ENCODE data around the gene FLNB. TPM values are rescaled to one million over a fixed set of nuclear protein-coding genes. Genes with fewer than 3 reads are reported as not detected.

The FLNB gene
- polyA plus RNA-seq, 3 donors, result 168 to 173 (median 169) TPM

DNA sequence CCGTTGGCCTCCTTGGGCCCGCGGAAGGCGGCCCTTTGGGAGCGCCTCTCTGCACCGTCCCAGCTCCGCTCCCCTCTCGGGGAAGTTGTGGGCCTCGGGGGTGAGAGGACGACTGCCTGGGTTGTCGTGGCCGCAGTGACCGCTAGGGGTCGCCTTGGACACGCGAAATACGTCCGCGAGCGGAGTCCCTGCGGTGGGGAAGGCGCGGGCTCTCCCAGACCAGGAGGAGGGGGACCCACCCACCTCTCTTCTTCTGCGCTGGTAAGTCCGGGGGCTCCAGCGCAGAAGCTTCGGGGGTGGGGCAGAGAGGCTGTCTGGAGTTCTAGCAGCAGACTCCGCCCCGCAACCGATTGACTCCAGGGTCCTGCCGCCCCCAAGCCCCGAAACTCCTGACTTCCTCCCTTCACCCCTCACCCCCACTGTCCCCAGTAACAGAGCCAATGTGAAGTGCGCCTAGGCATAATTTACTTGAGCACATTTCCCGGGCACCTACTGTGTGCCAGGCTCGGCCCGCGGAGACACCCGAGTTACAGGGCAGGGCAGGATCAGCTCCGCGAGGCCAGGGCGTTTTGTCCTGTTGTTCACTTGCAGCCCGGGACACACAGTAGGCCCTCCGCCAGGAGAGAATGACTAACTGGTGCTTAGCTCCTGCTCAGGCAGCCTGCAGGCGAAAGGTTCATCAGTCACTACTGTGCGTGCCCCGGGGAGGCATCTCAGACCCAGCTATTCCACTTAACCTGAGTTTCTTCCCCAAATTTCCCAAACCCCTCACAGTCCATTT is 169.7 kb downstream of the FLNB start:
- peak in 7 of 11 donors; percentile 79 to 84 (median 81) for DNase-seq (ENCODE audit: extremely low read depth in 1 of 11, low read depth in 9 of 11, low spot score in 4 of 11)

DNA sequence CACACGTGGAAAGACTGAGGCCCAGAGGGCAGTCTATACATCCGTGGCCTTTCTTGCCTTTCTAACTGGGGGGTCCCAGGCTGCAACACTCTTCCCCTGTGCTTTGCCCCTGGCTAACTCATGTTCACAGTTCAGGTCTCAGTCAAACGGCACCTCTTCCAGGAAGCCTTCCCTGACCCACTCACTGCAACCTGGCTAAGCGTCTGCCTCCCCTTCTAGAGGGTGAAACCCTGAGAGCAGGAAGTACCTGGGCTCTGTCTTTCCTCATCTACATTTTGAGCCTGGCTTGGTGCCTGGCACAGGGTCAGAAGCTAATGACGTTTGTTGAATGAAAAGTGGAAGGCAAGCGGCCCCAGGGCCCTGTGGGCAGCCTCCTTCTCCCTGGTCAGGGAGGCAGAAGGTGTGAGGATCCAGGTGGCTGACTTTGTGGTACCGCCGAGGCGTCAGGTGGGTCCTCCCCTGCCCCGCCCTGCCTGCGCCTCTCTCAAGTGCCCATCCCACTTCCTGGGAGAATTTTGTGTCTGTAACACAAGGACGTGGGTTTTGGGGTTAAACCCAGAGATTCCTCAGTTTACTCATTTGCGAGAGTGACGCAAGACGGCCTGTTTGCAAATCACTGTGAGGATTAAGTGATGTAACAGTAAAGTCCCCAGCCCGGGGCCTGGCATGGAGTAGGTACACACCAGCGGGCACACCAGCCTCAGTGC is 170.5 kb downstream of the FLNB start:
- DNase-seq (ENCODE audit: extremely low read depth in 1 of 11, low read depth in 9 of 11, low spot score in 4 of 11), result no peak

- no peak for DNase-seq (ENCODE audit: extremely low read depth in 1 of 11, low read depth in 9 of 11, low spot score in 4 of 11)
These were observed 171.2 kb downstream of the FLNB start for GRCh38 chr3:58179235-58180098.

GRCh38 chr3:58180099-58180880 is 172.1 kb downstream of the FLNB start:
- no peak for DNase-seq (ENCODE audit: extremely low read depth in 1 of 11, low read depth in 9 of 11, low spot score in 4 of 11)

DNA sequence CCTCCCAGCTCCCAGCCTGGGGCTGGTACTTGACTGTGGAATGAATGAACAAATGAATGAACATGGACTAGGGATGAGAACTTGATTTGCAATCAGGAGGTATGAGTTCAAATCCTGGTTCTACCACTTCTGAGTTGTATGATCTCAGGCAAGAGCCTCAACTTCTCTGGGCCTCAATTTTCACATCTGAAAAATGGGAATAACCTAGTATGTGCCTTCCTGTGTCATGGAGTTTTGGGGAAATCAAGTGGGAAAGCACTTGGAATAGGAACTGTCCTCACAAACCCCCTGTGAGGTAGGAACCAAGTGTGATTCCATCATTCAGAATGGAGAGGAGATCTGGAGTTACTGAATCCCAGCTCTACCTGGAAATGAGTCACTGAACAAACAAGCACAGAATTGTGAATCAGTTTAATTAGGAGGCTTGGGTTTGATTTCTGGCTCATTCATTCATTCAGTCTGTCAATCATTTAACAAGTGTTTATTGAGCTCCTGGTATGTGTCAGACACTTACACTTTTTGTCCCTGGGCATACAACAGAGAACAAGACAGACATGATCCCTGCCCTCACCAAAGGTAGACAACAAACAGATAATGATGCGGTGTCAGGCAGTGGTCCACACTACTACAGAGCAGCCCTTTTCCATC is 172.8 kb downstream of the FLNB start:
- DNase-seq (ENCODE audit: extremely low read depth in 1 of 11, low read depth in 9 of 11, low spot score in 4 of 11), result no peak

DNA sequence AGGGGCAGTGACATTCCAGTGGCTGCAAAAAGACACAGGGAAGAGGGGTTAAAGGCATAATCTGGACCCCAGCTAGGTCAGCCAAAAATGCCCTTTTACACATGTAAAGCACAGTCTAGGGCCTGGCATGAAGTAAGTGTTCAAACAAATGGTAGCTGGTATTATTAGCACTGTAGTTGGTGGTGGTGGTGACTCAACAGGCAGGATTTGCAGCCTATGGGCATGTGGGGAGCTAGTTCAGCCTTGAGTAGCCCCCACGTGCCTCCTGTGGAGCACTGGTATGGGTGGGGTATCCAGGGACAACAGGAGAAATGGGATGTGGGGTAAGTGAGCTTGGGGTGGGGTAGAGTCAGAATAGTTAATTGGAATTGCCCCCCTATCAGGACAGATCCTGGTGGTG is 175.0 kb downstream of the FLNB start:
- DNase-seq (ENCODE audit: extremely low read depth in 1 of 11, low read depth in 9 of 11, low spot score in 4 of 11), result no peak

DNA sequence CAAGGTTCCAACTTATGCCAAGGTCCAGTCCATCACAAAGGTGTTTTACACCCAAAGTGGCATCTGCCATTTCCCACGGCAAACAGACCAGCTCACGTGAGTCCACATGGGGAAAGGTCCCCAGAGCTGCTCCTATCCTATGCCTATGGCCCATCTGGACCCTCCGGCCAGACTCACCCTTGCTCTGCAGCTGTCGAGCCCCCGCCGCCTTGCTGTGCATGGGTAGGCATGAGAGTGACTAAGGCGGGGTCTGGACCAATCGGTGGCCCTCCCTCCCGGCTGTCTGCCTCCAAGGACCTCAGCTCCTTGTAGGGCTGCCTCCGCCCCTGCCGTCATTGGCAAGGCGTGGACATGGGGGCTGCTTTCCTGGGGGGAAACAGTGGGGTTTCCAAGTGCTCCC is 175.7 kb downstream of the FLNB start:
- no peak for DNase-seq (ENCODE audit: extremely low read depth in 1 of 11, low read depth in 9 of 11, low spot score in 4 of 11)

GRCh38 chr3:58184309-58184981 is 176.2 kb downstream of the FLNB start:
- no peak for DNase-seq (ENCODE audit: extremely low read depth in 1 of 11, low read depth in 9 of 11, low spot score in 4 of 11)

GRCh38 chr3:58184982-58185360 is 176.7 kb downstream of the FLNB start:
- DNase-seq (ENCODE audit: extremely low read depth in 1 of 11, low read depth in 9 of 11, low spot score in 4 of 11), result no peak

GRCh38 chr3:58188173-58188564 is 179.9 kb downstream of the FLNB start:
- no peak for DNase-seq (ENCODE audit: extremely low read depth in 1 of 11, low read depth in 9 of 11, low spot score in 4 of 11)

GRCh38 chr3:58188921-58189451 is 180.8 kb downstream of the FLNB start:
- no peak for DNase-seq (ENCODE audit: extremely low read depth in 1 of 11, low read depth in 9 of 11, low spot score in 4 of 11)

DNA sequence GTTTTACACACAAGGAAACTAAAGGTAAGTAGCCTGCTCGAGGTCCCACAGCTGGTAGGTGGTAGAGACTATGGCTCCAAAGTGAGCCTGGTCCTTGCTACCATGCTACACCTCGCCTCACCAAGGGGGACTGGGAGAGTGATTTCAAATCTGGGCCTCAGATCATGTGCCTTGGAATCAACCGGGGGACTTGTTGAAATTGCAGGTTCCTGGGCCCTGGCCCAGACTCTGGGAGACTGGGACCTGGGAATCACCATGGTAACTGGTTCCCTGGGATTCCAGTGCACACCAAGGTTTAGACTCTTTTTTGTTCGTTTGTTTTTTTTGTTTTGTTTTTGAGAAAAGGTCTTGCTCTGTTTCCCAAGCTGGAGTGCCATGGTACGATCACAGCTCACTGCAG is 181.5 kb downstream of the FLNB start:
- no peak for DNase-seq (ENCODE audit: extremely low read depth in 1 of 11, low read depth in 9 of 11, low spot score in 4 of 11)

DNA sequence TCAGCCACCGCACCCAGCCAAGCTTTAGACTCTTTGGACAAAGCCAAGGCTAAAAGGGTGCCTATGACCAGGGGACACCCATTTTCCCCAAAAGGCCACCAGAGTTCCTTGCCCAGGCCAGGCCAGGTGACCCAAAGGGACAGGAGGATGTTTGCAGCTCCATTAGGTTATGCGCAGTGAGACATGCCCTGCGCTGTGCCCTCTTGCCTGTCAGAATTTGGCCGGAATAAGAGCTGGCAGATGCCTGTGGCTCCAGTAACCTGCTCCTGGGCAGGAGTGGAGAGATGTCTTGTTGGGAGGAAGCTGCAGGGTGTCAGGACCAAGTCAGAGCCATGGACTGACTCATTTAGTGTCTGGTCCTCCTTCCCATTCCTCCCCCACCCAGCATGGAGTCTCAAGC is 182.1 kb downstream of the FLNB start:
- no peak for DNase-seq (ENCODE audit: extremely low read depth in 1 of 11, low read depth in 9 of 11, low spot score in 4 of 11)

- no peak for DNase-seq (ENCODE audit: extremely low read depth in 1 of 11, low read depth in 9 of 11, low spot score in 4 of 11)
These were observed 182.7 kb downstream of the FLNB start for GRCh38 chr3:58190882-58191281.

DNA sequence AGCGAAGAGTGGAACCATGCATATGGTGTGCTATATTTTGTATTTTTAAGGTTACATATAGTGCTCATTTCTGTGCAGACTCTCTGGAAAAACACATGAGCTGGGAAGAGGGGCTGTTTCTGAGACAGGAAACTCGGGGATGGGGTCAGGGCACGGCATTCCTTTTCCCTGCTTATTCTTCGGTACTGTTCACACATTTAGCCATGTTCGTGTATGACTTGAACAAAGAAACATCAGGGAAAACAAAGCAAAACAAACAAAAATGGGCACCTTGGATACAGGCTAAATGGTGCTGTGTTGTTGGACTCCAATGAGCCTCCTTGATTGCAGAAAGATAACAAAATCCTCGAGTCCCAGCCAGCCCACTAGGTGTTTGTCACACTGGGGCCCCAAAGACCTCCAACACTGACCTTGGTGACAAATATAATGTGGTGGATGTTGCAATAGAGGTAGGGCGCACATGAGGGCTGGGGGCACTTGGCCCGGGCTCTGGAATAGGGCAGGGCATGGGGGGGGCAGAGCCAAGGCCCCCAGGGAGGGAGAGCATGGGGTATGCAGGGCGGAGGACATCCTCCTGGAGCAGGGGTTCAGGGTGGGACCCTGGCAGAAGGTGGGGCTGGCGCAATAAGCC is 183.3 kb downstream of the FLNB start:
- DNase-seq (ENCODE audit: extremely low read depth in 1 of 11, low read depth in 9 of 11, low spot score in 4 of 11), result no peak

GRCh38 chr3:58192069-58192468 is 183.8 kb downstream of the FLNB start:
- no peak for DNase-seq (ENCODE audit: extremely low read depth in 1 of 11, low read depth in 9 of 11, low spot score in 4 of 11)

- no peak for DNase-seq (ENCODE audit: extremely low read depth in 1 of 11, low read depth in 9 of 11, low spot score in 4 of 11)
These were observed 185.6 kb downstream of the FLNB start for GRCh38 chr3:58193682-58194407.

Measured in renal cortex interstitium (tissue), 11 donors.